H1 (cell line): ENCODE measurements around the gene MAGI2. TPM values are rescaled to one million over a fixed set of nuclear protein-coding genes. Genes with fewer than 3 reads are reported as not detected.

ENCODE experiments used
- CTCF ChIA-PET: fragments of 300-600 bp; sonication (Branson Sonifier 250); formaldehyde crosslinking; loops from one replicate; lab custom pipeline; 2021; ENCODE audit not compliant: partially characterized antibody; lab: Charles Lee
- POLR2A ChIA-PET: fragments of 300-600 bp; sonication (Branson Sonifier 250); formaldehyde crosslinking; loops from one replicate; lab custom pipeline; 2021; ENCODE audit warnings: inconsistent platforms; ENCODE audit not compliant: partially characterized antibody; lab: Charles Lee
- DNase-seq, 2 experiments: peaks; one replicate each; pipeline versions ENCODE4 v3.0.0 to v3.0.0-alpha.2; 2010 to 2022; ENCODE audit warnings: low spot score in 2 of 2, low read depth in 1 of 2, mixed read lengths in 1 of 2
- FAIRE-seq: peaks from 2 replicates; lab custom pipeline; 2011; peaks lifted over from hg19 to GRCh38; lab: Jason Lieb, UNC
- H2AFZ ChIP-seq: 2 replicates; pipeline ENCODE4 v1.8.1; 2012; ENCODE audit warnings: low read length, inconsistent platforms
- H2AK5ac ChIP-seq: 2 replicates; pipeline ENCODE4 v1.6.1; 2013; ENCODE audit warnings: low read depth, low read length
- H2BK120ac ChIP-seq: replicated peaks from 2 replicates; pipeline ENCODE3; 2013; ENCODE audit warnings: low read depth, low read length, inconsistent platforms
- H2BK12ac ChIP-seq: 2 replicates; pipeline ENCODE4 v1.6.1; 2013; ENCODE audit warnings: low read depth, low read length
- H2BK15ac ChIP-seq: 2 replicates; pipeline ENCODE4 v1.6.1; 2013; ENCODE audit warnings: low read length
- H2BK20ac ChIP-seq: 2 replicates; pipeline ENCODE4 v1.6.1; 2013; ENCODE audit warnings: low read length
- H2BK5ac ChIP-seq: 2 replicates; pipeline ENCODE4 v1.6.1; 2013; ENCODE audit warnings: low read depth, low read length
- H3K14ac ChIP-seq: 2 replicates; pipeline ENCODE4 v1.6.1; 2013; ENCODE audit warnings: inconsistent platforms; ENCODE audit not compliant: insufficient read length
- H3K18ac ChIP-seq: 2 replicates; pipeline ENCODE4 v1.6.1; 2013; ENCODE audit warnings: low read length; ENCODE audit errors: extremely low read depth
- H3K23ac ChIP-seq: 2 replicates; pipeline ENCODE4 v1.6.1; 2013; ENCODE audit warnings: inconsistent platforms; ENCODE audit not compliant: insufficient read length
- H3K23me2 ChIP-seq: 2 replicates; pipeline ENCODE4 v1.6.1; 2013; ENCODE audit warnings: low read depth, low read length
- H3K27ac ChIP-seq: 2 replicates; pipeline ENCODE4 v1.6.1; 2011; ENCODE audit warnings: low read depth, low read length, inconsistent platforms
- H3K27me3 ChIP-seq, 4 experiments: replicated peaks in 1 of 4; 1 replicate in 1 of 4; 2 replicates in 3 of 4; pipeline versions ENCODE4 v1.6.1 to v1.8.1; 2011 to 2013; ENCODE audit warnings: low read length in 3 of 4, mild to moderate bottlenecking in 3 of 4, inconsistent platforms in 2 of 4, mixed read lengths in 2 of 4, moderate library complexity in 1 of 4; ENCODE audit not compliant: control insufficient read depth in 3 of 4, insufficient read depth in 3 of 4; ENCODE audit errors: extremely low read depth in 1 of 4
- H3K36me3 ChIP-seq, 4 experiments: 2 replicates each; pipeline versions ENCODE4 v1.6.1 to v1.8.1; 2011 to 2013; ENCODE audit warnings: mild to moderate bottlenecking in 4 of 4, low read length in 3 of 4, moderate library complexity in 2 of 4, control low read depth in 1 of 4, inconsistent platforms in 1 of 4; ENCODE audit not compliant: insufficient read depth in 4 of 4, control insufficient read depth in 2 of 4
- H3K4ac ChIP-seq: replicated peaks from 2 replicates; pipeline ENCODE3; 2013; ENCODE audit warnings: low read length, low read depth, mixed read lengths, inconsistent platforms; ENCODE audit not compliant: insufficient read length
- H3K4me1 ChIP-seq, 4 experiments: replicated peaks in 1 of 4; 1 replicate in 1 of 4; 2 replicates in 3 of 4; pipeline versions ENCODE4 v1.6.1 to v1.8.1; 2011 to 2013; ENCODE audit warnings: low read length in 3 of 4, inconsistent platforms in 2 of 4, mixed read lengths in 1 of 4; ENCODE audit not compliant: insufficient read depth in 4 of 4, control insufficient read depth in 3 of 4
- H3K4me2 ChIP-seq, 2 experiments: 2 replicates each; pipeline versions ENCODE4 v1.6.1 to v1.8.1; 2011 to 2013; ENCODE audit warnings: low read depth in 2 of 2, low read length in 2 of 2, control low read depth in 1 of 2, inconsistent platforms in 1 of 2, mild to moderate bottlenecking in 1 of 2; ENCODE audit not compliant: insufficient read depth in 1 of 2
- H3K4me3 ChIP-seq, 4 experiments: fragments of 200-600, 300-600 bp in 1 of 4; sonication (generic), shearing (Covaris generic), sonication (Bioruptor Twin) in 1 of 4; 2 replicates each; pipeline versions ENCODE4 v1.5.1 to v1.8.1; 2011 to 2016; ENCODE audit warnings: low read length in 4 of 4, low read depth in 3 of 4, control low read depth in 2 of 4, inconsistent platforms in 2 of 4, mild to moderate bottlenecking in 2 of 4, mixed read lengths in 1 of 4, moderate library complexity in 1 of 4; ENCODE audit not compliant: insufficient read depth in 2 of 4; ENCODE audit errors: extremely low read depth in 1 of 4
- H3K56ac ChIP-seq: replicated peaks from 2 replicates; pipeline ENCODE3; 2013; ENCODE audit warnings: low read depth, mild to moderate bottlenecking, mixed read lengths, low read length, inconsistent platforms; ENCODE audit not compliant: insufficient read length
- H3K79me1 ChIP-seq: 2 replicates; pipeline ENCODE4 v1.6.1; 2013; ENCODE audit warnings: low read depth, low read length, control low read depth
- H3K79me2 ChIP-seq, 2 experiments: 2 replicates each; pipeline versions ENCODE4 v1.6.1 to v1.8.1; 2012 to 2013; ENCODE audit warnings: low read length in 2 of 2, mild to moderate bottlenecking in 2 of 2, inconsistent platforms in 1 of 2; ENCODE audit not compliant: insufficient read depth in 2 of 2, control insufficient read depth in 1 of 2
- H3K9ac ChIP-seq, 4 experiments: replicated peaks in 1 of 4; 1 replicate in 1 of 4; 2 replicates in 3 of 4; pipeline versions ENCODE4 v1.6.1 to v1.8.1; 2011 to 2013; ENCODE audit warnings: low read depth in 3 of 4, low read length in 3 of 4, control low read depth in 2 of 4, mild to moderate bottlenecking in 2 of 4, moderate library complexity in 2 of 4, inconsistent platforms in 1 of 4; ENCODE audit errors: extremely low read depth in 1 of 4
- H3K9me3 ChIP-seq, 2 experiments: 2 replicates each; pipeline versions ENCODE4 v1.6.1 to v1.8.1; 2012 to 2013; ENCODE audit warnings: mild to moderate bottlenecking in 2 of 2, moderate library complexity in 2 of 2, control low read depth in 1 of 2, inconsistent platforms in 1 of 2, low read depth in 1 of 2, low read length in 1 of 2, mixed read lengths in 1 of 2; ENCODE audit not compliant: insufficient read depth in 2 of 2
- H4K20me1 ChIP-seq, 2 experiments: replicated peaks in 1 of 2; 2 replicates each; pipeline versions ENCODE3 to v1.8.1; 2011 to 2013; ENCODE audit warnings: inconsistent platforms in 2 of 2, low read length in 2 of 2, mild to moderate bottlenecking in 1 of 2; ENCODE audit not compliant: insufficient read depth in 2 of 2, control insufficient read depth in 1 of 2
- H4K5ac ChIP-seq: 2 replicates; pipeline ENCODE4 v1.6.1; 2013; ENCODE audit warnings: low read length, low read depth, mixed read lengths, inconsistent platforms; ENCODE audit not compliant: insufficient read length
- H4K8ac ChIP-seq: 2 replicates; pipeline ENCODE4 v1.8.0; 2013; ENCODE audit warnings: mild to moderate bottlenecking, moderate library complexity, low read length, inconsistent platforms; ENCODE audit not compliant: insufficient read depth; ENCODE audit errors: extremely low read depth
- H4K91ac ChIP-seq: replicated peaks from 2 replicates; pipeline ENCODE3; 2013; ENCODE audit warnings: low read length, mixed read lengths, inconsistent platforms; ENCODE audit not compliant: insufficient read length
- HDAC6 ChIP-seq: IDR thresholded peaks from one replicate; pipeline ENCODE4 v1.7.1; 2012; ENCODE audit warnings: low read depth, mild to moderate bottlenecking, inconsistent platforms, low read length, moderate library complexity
- WGBS, 2 experiments: shearing (Covaris generic) in 1 of 2; methylation state at CpG; one replicate each; pipeline versions ENCODE4 v1.1.6 to v1.1.7; 2013 to 2015; ENCODE audit warnings: low lambda C conversion rate in 2 of 2, mixed read lengths in 2 of 2, inconsistent platforms in 1 of 2, low coverage in 1 of 2, missing lambda C conversion rate in 1 of 2; ENCODE audit not compliant: insufficient replicate concordance in 2 of 2, insufficient coverage in 1 of 2, insufficient read length in 1 of 2; ENCODE audit errors: extremely low coverage in 1 of 2, missing lambda C conversion rate in 1 of 2; 5-methylcytosine and 5-hydroxymethylcytosine counted together
- polyA plus RNA-seq, 7 experiments: library from polyadenylated mRNA; depleted of rRNA in 3 of 7; stranded (reverse) in 5 of 7; unstranded in 2 of 7; fragments of >200 nt in 5 of 7; fragments of 200-250 nt in 2 of 7; gene quantifications; 1 replicate in 5 of 7; 2 replicates in 1 of 7; 4 replicates in 1 of 7; pipeline versions ENCODE4 v1.2.1 to v1.2.3, GENCODE V29; 2011 to 2013; ENCODE audit warnings: missing spikeins in 2 of 7, mixed read lengths in 2 of 7
- total RNA-seq: library from RNA; stranded (reverse); fragmentation: NEBNext Ultra II Directional; extraction: Animal tissue kit (Norgen Biotek cat#: 25700); gene quantifications from 2 replicates; pipeline ENCODE4 v1.2.1, GENCODE V29; 2021

MAGI2 gene
- total and polyA plus RNA-seq, 2 of the 8 experiments (the other 6 are each of a cell fraction or from before 2014, with no cell fraction given): 6.0 to 27.3 TPM

DNA sequence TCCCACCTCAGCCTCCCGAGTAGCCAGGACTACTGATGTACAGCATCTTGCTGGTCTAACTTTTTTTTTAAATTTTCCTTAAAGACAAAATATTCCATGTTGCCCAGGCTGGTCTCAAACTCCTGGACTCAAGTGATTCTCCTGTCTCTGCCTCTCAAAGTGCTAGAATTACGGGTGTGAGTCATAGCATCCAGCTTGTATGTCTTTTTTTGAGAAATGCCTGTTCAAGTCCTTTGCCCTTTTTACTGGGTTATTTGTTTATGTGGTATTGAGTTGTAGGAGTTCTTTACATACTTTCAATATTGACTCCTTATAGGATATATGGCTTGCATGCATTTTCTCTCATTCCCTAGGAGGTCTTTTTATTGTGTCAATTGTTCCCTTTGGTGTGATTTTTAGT lies 486.4 kb downstream of the MAGI2 start:
- no peak overlapping the region for H3K27ac ChIP-seq
- no peaks in the 10 kb centered on the region for H4K20me1 ChIP-seq
- no peak overlapping the region for H3K56ac ChIP-seq
- no peak overlapping the region for H2BK12ac ChIP-seq
- 85% methylated on average over 2 of the region's 2 CpGs; no CpG with 5 or more reads in 1 of the 2 experiments for WGBS, 2 experiments
- no peak overlapping the region for H3K14ac ChIP-seq
- H2BK20ac ChIP-seq: no peak overlapping the region
- no peaks in the 10 kb centered on the region for H3K23me2 ChIP-seq
- H3K36me3 ChIP-seq: no peaks in the 10 kb centered on the region
- FAIRE-seq (no peak), DNase-seq (no peak)
- H2BK15ac ChIP-seq: no peak overlapping the region
- H3K4ac ChIP-seq: no peak overlapping the region
- ChIA-PET POLR2A (no interaction called here), CTCF (no interaction called here)
- H3K9ac ChIP-seq: no peak overlapping the region
- no peak for TF ChIP-seq HDAC6
- H3K79me1 ChIP-seq: no peaks in the 10 kb centered on the region
- H2AK5ac ChIP-seq: no peak overlapping the region
- no peak overlapping the region for H2BK120ac ChIP-seq
- H4K8ac ChIP-seq: no peak overlapping the region
- H3K4me1 ChIP-seq: peaks cover 0 to 6% (median 3%) of the 10 kb centered on the region in 4 experiments; a peak in 5 of 7 replicates
- H3K4me2 ChIP-seq: no peak overlapping the region
- no peak overlapping the region for H3K4me3 ChIP-seq
- no peak overlapping the region for H2AFZ ChIP-seq
- no peak overlapping the region for H2BK5ac ChIP-seq
- H4K5ac ChIP-seq: no peak overlapping the region
- no peak overlapping the region for H4K91ac ChIP-seq
- H3K27me3 ChIP-seq: no peaks in the 10 kb centered on the region
- no peaks in the 10 kb centered on the region for H3K9me3 ChIP-seq
- no peaks in the 10 kb centered on the region for H3K79me2 ChIP-seq
- H3K23ac ChIP-seq: no peak overlapping the region
- no peak overlapping the region for H3K18ac ChIP-seq
